Right hindlimb (tissue), 1 donor: ENCODE data around the gene WIZ.
"Not testable (repeated sequence)": the region's sequence is repeated elsewhere in the genome, so short reads cannot be mapped to it uniquely, and the experiment has no call there.

Experiments used
- DNase-seq: peaks from one replicate; pipeline ENCODE4 v3.0.0-alpha.2; 2018

Gene WIZ, protein sequence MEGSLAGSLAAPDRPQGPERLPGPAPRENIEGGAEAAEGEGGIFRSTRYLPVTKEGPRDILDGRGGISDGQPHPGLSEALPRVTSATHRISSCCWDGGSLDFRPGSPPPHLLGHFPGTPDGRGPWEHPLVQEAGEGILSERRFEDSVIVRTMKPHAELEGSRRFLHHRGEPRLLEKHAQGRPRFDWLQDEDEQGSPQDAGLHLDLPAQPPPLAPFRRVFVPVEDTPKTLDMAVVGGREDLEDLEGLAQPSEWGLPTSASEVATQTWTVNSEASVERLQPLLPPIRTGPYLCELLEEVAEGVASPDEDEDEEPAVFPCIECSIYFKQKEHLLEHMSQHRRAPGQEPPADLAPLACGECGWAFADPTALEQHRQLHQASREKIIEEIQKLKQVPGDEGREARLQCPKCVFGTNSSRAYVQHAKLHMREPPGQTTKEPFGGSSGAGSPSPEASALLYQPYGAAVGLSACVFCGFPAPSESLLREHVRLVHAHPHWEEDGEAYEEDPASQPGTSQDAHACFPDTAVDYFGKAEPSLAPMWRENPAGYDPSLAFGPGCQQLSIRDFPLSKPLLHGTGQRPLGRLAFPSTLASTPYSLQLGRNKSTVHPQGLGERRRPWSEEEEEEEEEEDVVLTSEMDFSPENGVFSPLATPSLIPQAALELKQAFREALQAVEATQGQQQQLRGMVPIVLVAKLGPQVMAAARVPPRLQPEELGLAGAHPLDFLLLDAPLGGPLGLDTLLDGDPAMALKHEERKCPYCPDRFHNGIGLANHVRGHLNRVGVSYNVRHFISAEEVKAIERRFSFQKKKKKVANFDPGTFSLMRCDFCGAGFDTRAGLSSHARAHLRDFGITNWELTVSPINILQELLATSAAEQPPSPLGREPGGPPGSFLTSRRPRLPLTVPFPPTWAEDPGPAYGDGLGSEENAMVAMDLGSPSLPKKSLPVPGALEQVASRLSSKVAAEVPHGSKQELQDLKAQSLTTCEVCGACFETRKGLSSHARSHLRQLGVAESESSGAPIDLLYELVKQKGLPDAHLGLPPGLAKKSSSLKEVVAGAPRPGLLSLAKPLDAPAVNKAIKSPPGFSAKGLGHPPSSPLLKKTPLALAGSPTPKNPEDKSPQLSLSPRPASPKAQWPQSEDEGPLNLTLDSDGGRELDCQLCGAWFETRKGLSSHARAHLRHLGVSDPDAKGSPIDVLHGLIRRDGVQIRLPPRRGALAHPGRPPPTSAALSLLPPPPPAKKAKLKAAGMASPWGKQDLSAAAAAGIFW (N-terminal part only)

DNA sequence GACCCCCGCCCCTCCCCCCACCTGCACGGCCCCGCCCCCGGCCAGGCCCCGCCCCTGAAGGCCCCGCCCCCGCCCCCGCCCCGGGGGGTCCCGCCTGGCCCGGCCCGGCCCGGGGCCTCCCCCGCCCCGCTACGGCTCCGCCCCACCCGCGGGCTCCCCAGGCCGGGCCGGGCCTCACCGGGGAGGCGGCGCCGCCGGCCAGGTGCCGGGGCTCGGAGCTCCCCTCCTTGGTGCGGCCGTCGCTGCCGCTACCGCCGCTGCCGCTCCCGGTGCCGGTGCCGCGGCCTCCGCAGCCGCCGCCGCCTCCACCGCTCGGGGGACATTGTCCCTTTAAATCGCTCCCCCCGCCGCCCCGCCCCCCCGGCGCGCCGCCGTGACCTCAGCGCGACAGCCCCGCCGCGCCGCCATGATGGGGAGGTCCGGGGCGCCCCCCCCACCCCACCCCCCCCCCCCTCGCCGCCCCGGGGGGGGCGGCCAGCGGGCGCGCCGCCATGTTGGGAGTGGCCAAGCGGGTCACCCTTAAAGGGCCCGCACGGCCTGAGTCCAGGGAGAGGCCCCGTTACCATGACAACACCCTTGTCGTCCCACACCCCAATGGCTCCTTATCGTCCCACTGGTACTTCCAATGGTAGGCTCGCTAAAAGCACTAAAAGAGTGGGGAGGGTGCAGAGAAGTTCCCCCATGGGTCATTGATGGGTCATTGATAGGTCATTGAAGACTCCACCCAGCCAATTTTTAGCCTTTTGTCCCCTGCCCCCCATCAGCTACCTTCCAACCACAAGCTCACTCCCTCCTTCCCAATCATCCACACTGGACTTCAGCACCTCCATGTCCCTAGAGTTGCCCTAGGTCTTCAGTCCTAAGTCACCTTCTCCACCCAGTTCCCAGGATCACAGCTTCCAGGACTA lies at the start of gene WIZ:
WIZ (minus strand) TSS at position 337 of the 908 bp plus-strand sequence. CDS start 1,649 bp downstream, outside the sequence.
- peak; percentile 91 for DNase-seq

DNA sequence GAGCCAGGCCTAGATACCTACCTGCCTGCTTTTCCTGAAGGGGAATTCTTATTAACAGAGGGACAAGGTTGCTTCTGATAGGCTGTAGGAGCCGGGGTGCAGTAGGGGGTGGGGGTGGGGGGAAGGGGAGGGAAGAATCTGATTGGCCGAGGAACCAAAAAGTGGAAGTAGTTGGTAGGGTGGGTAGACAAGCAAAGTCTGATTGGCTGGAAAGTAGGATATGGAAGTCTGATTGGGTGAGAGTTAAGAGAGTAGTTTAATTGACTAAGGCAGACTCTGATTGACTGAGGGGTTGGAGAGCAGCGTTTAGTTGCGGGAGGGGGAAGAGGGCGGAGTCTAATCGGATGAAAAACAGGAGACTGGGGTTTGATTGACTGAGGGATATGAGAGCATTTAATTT lies 49.2 kb upstream of the WIZ start:
- no peak for DNase-seq

- DNase-seq, result no peak
These were observed 48.6 kb upstream of the WIZ start for GRCh38 chr19:15498156-15498858.

GRCh38 chr19:15495151-15495550 lies 45.4 kb upstream of the WIZ start:
- no peak for DNase-seq

- no peak for DNase-seq
These were observed 38.9 kb upstream of the WIZ start for GRCh38 chr19:15488489-15489226.

DNA sequence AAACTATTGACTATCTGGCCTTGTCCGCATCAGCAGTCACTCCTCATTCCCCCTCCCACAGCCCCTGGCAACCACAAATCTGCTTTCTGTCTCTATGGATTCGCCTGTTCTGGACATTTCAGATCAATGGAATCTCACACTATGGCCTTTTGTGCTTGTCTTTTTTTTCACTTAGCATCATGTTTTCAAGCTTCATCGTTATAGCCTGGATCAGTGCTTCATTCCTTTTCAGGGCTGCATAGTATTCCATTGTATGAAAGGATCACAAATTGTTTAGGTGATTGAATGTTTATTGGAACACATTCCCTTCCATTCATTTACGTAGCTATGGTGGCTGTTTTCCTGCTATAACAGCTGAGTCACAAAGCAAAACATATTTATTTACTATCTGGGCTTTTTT lies 37.3 kb upstream of the WIZ start:
- DNase-seq, result no peak

DNA sequence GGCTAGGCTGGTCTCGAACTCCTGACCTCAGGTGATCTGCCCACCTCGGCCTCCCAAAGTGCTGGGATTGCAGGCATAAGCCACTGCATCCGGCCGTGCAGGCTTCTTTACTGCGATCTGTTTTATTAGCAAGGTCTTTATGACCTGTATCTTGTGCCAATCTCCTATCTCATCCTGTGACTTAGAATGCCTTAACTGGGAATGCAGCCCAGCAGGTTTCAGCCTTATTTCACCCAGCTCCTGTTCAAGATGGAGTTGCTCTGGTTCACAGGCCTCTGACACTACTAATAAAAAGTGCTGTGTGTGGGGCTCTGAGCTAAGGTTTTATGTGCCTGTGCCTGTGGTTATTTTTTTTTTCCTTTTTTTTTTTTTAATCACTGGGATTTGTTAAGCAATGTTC lies 36.0 kb upstream of the WIZ start:
- not testable (repeated sequence) for DNase-seq

DNA sequence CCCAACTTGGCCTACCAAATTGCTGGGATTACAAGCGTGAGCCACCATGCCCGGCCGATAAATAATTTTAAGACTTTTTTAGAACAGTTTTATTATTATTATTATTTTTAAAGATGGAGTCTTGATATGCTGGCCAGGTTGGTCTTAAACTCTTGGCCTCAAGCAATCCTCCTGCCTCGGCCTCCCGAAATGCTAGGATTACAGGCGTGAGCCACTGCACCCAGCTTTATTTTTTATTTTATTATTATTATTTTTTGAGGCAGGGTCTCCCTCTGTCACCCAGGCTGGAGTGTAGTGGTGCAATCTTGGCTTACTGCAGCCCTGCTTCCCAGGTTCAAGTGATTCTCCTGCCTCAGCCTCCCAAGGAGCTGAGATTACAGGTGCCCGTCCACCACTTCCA lies 31.2 kb upstream of the WIZ start:
- DNase-seq, result not testable (repeated sequence)

DNA sequence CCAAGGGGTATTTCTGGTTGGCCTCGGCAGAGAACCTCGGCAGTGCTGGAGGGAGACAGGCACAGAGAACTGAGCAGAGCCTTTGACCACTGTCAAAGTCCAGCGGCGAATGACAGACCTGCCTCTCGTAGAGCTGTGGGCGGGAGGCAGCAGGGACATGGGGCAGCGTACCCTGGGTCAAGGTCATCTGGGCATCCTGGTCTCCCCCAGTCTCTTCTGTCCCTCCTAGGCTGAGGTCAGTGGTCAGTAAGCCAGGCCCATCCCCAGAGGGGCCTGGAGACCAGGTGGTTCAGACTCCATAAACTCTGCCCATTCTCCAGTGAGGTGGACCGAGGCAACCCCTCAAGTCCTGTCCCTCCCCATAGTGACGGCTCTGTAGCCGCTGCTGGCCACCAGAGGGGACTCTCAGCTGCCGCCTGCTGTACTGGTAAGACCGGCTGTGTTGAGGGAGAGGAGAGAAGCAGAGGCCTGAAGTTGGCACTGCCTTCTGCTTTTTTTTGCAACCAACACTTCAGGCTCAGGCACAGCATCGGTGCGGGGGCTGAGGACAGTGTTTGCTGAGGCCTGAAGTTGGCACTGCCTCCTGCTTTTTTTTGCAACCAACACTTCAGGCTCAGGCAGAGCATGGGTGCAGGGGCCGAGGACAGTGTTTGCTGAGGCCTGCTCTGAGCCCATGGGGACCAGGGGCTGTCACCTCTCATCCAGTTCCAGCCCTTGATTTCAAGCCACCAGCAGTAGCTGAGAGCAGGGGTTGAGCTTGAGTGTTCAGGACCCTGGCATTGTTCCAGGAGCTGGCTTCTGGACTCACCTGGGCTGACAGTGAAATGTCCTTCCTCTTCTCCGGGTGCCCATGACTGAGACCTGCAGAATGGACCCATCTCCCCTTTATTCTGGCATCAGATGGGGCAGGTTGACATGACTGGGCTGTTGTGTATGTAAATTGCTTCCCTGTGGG lies 29.9 kb upstream of the WIZ start, which contains the start of gene PGLYRP2:
PGLYRP2 (minus strand) TSS at position 111 of the 955 bp plus-strand sequence. CDS start 130 bp downstream, outside the sequence.
- no peak for DNase-seq

GRCh38 chr19:15476325-15476724 lies 26.6 kb upstream of the WIZ start:
- DNase-seq, result no peak

DNA sequence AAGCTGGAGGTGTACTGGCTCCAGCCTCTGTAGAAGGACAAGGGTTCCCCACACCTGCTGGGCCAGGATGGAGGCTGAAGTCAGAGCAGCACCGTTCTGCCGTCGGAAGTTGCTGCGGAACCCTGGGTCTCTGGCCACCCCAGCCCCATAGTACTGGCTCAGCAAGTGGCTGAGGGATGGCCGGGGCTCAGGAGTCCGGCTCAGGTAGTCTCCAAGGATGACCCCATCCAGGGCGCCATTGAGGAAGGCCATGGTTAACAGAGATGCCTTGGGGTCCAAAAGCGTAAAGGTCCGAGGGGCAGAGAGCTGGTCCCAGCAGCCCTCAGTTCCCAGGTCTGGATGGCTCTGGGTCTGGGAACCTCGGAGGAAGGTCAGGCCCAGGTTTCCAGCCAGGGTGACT lies 25.9 kb upstream of the WIZ start:
- no peak for DNase-seq

DNA sequence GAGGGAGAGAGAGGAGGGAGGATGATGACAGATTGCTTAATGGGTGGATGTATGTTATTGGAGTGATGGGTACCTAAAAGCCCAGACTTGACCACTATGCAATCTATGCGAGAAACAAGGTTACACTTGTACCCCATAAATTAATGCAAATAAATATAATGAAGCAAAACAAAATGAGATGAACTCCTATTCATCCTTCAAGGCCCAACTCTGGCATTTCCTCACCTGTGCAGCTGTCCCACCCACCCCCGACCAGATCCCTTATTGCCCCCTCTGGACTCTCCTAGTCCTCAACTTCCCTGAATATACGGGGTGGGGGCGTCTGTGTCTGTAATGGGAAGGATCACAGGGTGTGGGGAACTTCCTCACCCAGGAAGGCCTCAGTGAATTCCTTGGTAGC lies 25.4 kb upstream of the WIZ start:
- DNase-seq, result no peak

DNA sequence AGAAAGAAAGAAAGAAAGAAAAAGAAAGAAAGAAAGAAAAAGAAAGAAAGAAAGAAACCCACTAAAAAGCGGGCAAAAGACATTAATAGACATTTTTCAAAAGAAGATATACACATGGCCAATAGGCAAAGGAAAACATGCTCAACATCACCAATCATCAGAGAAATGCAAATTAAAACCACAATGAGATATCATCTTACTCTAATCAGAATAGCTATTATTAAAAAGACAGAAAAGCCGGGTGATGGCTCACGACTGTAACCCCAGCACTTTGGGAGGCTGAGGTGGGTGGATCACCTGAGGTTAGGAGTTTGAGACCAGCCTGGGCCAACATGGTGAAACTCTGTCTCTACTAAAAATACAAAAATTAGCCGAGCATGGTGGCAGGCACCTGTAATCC lies 24.1 kb upstream of the WIZ start:
- not testable (repeated sequence) for DNase-seq

- DNase-seq, result no peak
These were observed 21.9 kb upstream of the WIZ start for GRCh38 chr19:15471639-15472101.

DNA sequence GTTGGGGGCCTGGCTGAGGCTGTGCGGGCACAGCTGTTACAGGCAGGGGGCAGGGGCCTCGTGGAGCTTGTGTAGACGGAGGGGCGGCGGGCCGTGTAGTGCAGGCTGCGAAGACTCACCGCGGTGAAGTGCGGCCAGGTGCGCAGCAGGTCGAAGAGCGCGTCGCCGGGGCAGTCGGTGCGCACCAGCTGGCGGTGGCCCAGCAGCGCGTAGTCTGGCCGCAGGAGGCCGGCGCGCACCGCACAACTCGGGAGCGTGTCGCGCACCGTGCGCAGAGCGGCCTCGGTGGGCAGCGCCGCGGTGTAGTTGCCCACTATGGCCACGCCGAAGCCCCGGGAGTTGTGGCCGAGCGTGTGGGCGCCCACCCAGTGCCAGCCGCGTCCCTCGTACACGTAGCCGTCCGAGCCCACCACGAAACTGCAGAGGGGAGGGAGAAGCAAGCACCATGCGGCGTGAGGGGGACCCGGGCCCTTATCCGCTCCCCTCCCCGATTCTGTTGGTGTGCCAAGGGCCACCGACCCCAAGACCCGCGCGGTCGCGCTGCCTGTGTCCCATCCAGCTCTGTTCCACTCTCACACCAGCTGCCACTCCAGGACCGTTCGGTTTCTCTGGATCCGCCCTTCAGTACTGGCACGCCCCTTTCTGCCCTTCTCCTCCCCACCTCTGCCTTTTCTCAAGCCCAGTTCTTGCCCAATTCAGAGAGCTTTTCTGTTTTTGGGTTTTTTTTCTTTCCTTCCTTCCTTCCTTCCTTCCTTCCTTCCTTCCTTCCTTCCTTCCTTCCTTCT lies 19.9 kb upstream of the WIZ start:
- DNase-seq, result no peak

- no peak for DNase-seq
These were observed 19.1 kb upstream of the WIZ start for GRCh38 chr19:15468675-15469512.

- no peak for DNase-seq
These were observed 18.0 kb upstream of the WIZ start for GRCh38 chr19:15467734-15468214.
